HepG2 (cell line): ENCODE results near the gene PPP1R3C. TPM values are rescaled to one million over a fixed set of nuclear protein-coding genes. Genes with fewer than 3 reads are reported as not detected.
A peak's percentile ranks its signal among the peaks of the same experiment; 100 is the strongest.

ENCODE experiments used
- BORCS8-MEF2B ChIP-seq: sonication (generic); formaldehyde crosslinking; IDR thresholded peaks from 2 replicates; pipeline ENCODE4 v1.8.0; 2022; ENCODE audit warnings: mild to moderate bottlenecking, missing genetic modification reagents
- CBX1 ChIP-seq: IDR thresholded peaks from one replicate; pipeline ENCODE4 v1.6.1; 2016; ENCODE audit warnings: antibody characterized with exemption, low read depth
- CENPX ChIP-seq: sonication (generic); formaldehyde crosslinking; IDR thresholded peaks from 2 replicates; pipeline ENCODE4 v1.9.0; 2021; ENCODE audit warnings: mild to moderate bottlenecking, missing genetic modification reagents, moderate library complexity
- CREM ChIP-seq, 2 experiments: sonication (generic) in 1 of 2; formaldehyde crosslinking in 1 of 2; IDR thresholded peaks; 2 replicates each; pipeline versions ENCODE4 v1.4.0 to v1.6.1; 2016 to 2020; ENCODE audit warnings: antibody characterized with exemption in 1 of 2, mild to moderate bottlenecking in 1 of 2, missing genetic modification reagents in 1 of 2
- DRAP1 ChIP-seq: IDR thresholded peaks from 2 replicates; pipeline ENCODE4 v1.6.1; 2016; ENCODE audit warnings: missing genetic modification reagents, missing compliant biosample characterization
- GABPB1 ChIP-seq: IDR thresholded peaks from 2 replicates; pipeline ENCODE4 v1.6.1; 2016; ENCODE audit warnings: mild to moderate bottlenecking, missing genetic modification reagents, moderate library complexity, missing compliant biosample characterization
- GTF2F1 ChIP-seq: fragments of 150-350 bp; IDR thresholded peaks from 2 replicates; pipeline ENCODE4 v1.6.1; 2014; ENCODE audit warnings: low read length
- NCOA5 ChIP-seq: sonication (generic); formaldehyde crosslinking; IDR thresholded peaks from 2 replicates; pipeline ENCODE4 v1.4.0; 2020; ENCODE audit warnings: missing genetic modification reagents
- NFATC3 ChIP-seq: sonication (generic); formaldehyde crosslinking; IDR thresholded peaks from 2 replicates; pipeline ENCODE4 v1.5.1; 2020; ENCODE audit warnings: mild to moderate bottlenecking, missing genetic modification reagents
- NFIB ChIP-seq: sonication (generic); formaldehyde crosslinking; IDR thresholded peaks from 2 replicates; pipeline ENCODE4 v1.9.0; 2021; ENCODE audit warnings: missing genetic modification reagents, mild to moderate bottlenecking, borderline replicate concordance
- PCBP1 ChIP-seq: fragments of 200-400 bp; formaldehyde crosslinking; IDR thresholded peaks from 2 replicates; pipeline ENCODE4 v1.6.1; 2017; ENCODE audit warnings: mild to moderate bottlenecking, low read depth, low read length, borderline replicate concordance
- RAD21 ChIP-seq: fragments of 450-650 bp; formaldehyde crosslinking; IDR thresholded peaks from 2 replicates; pipeline ENCODE4 v1.5.0; 2020; ENCODE audit warnings: mild to moderate bottlenecking
- SALL2 ChIP-seq: sonication (generic); formaldehyde crosslinking; IDR thresholded peaks from 2 replicates; pipeline ENCODE4 v1.8.1; 2023; ENCODE audit warnings: mild to moderate bottlenecking, missing genetic modification reagents, inconsistent platforms
- SKI ChIP-seq: fragments of 450-650 bp; IDR thresholded peaks from one replicate; pipeline ENCODE4 v1.6.1; 2018; ENCODE audit warnings: mild to moderate bottlenecking; ENCODE audit not compliant: partially characterized antibody
- SMAD1 ChIP-seq: sonication (generic); formaldehyde crosslinking; IDR thresholded peaks from 2 replicates; pipeline ENCODE4 v1.4.0; 2020; ENCODE audit warnings: missing genetic modification reagents, low read depth, mild to moderate bottlenecking, borderline replicate concordance
- SMAD9 ChIP-seq: sonication (generic); formaldehyde crosslinking; IDR thresholded peaks from 2 replicates; pipeline ENCODE4 v1.5.1; 2020; ENCODE audit warnings: mild to moderate bottlenecking, missing genetic modification reagents
- STAG1 ChIP-seq: sonication (generic); formaldehyde crosslinking; IDR thresholded peaks from 2 replicates; pipeline ENCODE4 v1.4.0; 2020; ENCODE audit warnings: missing genetic modification reagents
- ZBTB7B ChIP-seq: sonication (generic); formaldehyde crosslinking; IDR thresholded peaks from 2 replicates; pipeline ENCODE4 v1.4.0; 2020; ENCODE audit warnings: missing genetic modification reagents
- ZHX1 ChIP-seq: sonication (generic); formaldehyde crosslinking; IDR thresholded peaks from 2 replicates; pipeline ENCODE4 v1.8.1; 2022; ENCODE audit warnings: low read depth, mild to moderate bottlenecking, missing genetic modification reagents
- ZNF274 ChIP-seq: sonication (generic); formaldehyde crosslinking; IDR thresholded peaks from 2 replicates; pipeline ENCODE4 v1.5.1; 2020; ENCODE audit warnings: mild to moderate bottlenecking, missing genetic modification reagents
- ZNF292 ChIP-seq: sonication (generic); formaldehyde crosslinking; IDR thresholded peaks from 2 replicates; pipeline ENCODE4 v1.8.1; 2022; ENCODE audit warnings: mild to moderate bottlenecking, low read depth, missing genetic modification reagents, borderline replicate concordance
- ZNF563 ChIP-seq: sonication (generic); formaldehyde crosslinking; IDR thresholded peaks from 2 replicates; pipeline ENCODE4 v1.8.0; 2022; ENCODE audit warnings: mild to moderate bottlenecking, moderate library complexity, missing genetic modification reagents
- ZNF615 ChIP-seq: sonication (generic); formaldehyde crosslinking; IDR thresholded peaks from 2 replicates; pipeline ENCODE4 v1.5.0; 2020; ENCODE audit warnings: mild to moderate bottlenecking, missing genetic modification reagents, borderline replicate concordance
- ZNF776 ChIP-seq: sonication (generic); formaldehyde crosslinking; IDR thresholded peaks from 2 replicates; pipeline ENCODE4 v1.4.0; 2020; ENCODE audit warnings: mild to moderate bottlenecking, missing genetic modification reagents
- ZSCAN29 ChIP-seq: sonication (generic); formaldehyde crosslinking; conservative IDR thresholded peaks from 2 replicates; pipeline ENCODE4 v1.4.0; 2020; ENCODE audit warnings: mild to moderate bottlenecking, missing genetic modification reagents
- polyA plus RNA-seq, 8 experiments: library from polyadenylated mRNA; depleted of rRNA in 3 of 8; stranded (reverse) in 7 of 8; unstranded in 1 of 8; fragments of >200 nt; fragmentation: Illumina TruSeq in 4 of 8; extraction: Trizol in 4 of 8; gene quantifications; 2 replicates each; pipeline versions ENCODE4 v1.2.1 to v1.2.3, GENCODE V29; 2011 to 2016; ENCODE audit warnings: low read depth in 4 of 8, missing spikeins in 1 of 8, mixed read lengths in 1 of 8; ENCODE audit not compliant: insufficient read depth in 1 of 8
- total RNA-seq, 5 experiments: library from RNA; depleted of rRNA; stranded (reverse); fragments of >200 nt; fragmentation: Illumina TruSeq; extraction: Trizol; gene quantifications; 2 replicates each; pipeline ENCODE4 v1.2.3, GENCODE V29; 2016; ENCODE audit warnings: low read depth in 1 of 5
- TF ChIP-seq, protein P1 (sequence below): fragments of 450-650 bp; IDR thresholded peaks from 2 replicates; pipeline ENCODE4 v1.6.1; 2016

The PPP1R3C gene
- total and polyA plus RNA-seq, 2 of the 13 experiments (the other 11 are each of a cell fraction or from before 2014, with no cell fraction given), result 13.3 to 14.8 TPM

DNA sequence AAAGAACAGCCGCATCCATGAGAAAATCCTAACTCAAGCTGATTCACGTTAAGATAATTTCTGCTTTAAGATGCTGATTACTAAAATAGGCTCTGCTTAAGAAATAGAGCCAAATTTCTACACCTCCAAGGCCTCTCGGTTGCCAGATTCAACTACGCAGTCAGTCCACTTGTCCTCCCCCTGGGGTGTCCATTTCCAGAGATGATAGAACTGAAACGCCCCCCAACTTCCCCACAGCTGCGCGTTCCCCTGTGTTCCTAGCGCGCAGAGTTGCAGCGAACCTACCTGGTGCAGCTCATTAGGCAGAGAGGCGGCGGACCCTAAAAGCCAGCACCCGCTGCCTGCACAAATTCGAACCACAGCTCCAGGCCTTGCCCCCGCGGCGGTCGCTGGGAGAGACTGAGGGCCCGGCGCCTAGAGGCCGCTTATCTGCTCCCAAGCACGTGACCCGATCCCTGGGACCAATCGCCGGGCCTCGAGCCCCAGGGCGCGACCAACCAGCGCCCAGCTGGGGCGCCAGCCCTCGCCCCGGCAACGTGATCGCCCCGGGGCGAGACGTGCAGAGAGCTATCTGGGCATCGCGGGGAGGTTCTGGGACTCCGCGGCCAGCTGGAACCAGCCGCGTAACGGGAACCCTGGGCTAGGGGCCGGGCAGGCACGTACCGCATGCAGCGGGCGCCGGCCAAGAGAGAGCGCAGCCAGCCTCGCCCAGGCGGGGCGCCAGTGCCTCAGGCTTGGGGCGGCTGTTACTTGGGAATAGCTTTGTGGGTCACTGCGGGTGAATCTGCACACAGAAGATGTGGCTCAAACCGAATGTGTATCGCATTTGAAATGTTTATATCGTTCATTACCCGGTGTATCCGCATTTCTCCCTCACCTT, at the start of gene PPP1R3C (continued):
- TF ChIP-seq SMAD9 (peak; percentile 97; the same call in 1 of the 2 replicates), SKI (peak; percentile 78), ZNF563 (CRISPR knock-in tag) (peak; percentile 98), ZNF274 (CRISPR knock-in tag) (peak; percentile 98), ZBTB7B (CRISPR knock-in tag) (peak; percentile 70; the same call in 1 of the 2 replicates), STAG1 (CRISPR knock-in tag) (0 out of 2 replicates have a peak, but pooled peaks have one; percentile 38), ZNF776 (CRISPR knock-in tag) (0 out of 2 replicates have a peak, but pooled peaks have one; percentile 63), CREM (IDR thresholded peaks at IDR 0.05) (peak; percentile 53), CREM (CRISPR knock-in tag; IDR thresholded peaks at IDR 0.05) (no peak), PCBP1 (0 out of 2 replicates have a peak, but pooled peaks have one; percentile 33), SALL2 (CRISPR knock-in tag) (peak; percentile 78), NFATC3 (CRISPR knock-in tag) (peak; percentile 90), NFIB (CRISPR knock-in tag) (no peak), DRAP1 (CRISPR knock-in tag) (peak; percentile 98), NCOA5 (CRISPR knock-in tag) (no peak), GTF2F1 (no peak), CBX1 (peak; percentile 97), ZNF292 (CRISPR knock-in tag) (peak; percentile 87), BORCS8-MEF2B (CRISPR knock-in tag) (peak; percentile 97; the same call in 1 of the 2 replicates), GABPB1 (CRISPR knock-in tag) (peak; percentile 86), RAD21 (CRISPR knock-in tag) (peak; percentile 55; the same call in 1 of the 2 replicates), ZSCAN29 (CRISPR knock-in tag) (peak; percentile 92), ZNF615 (CRISPR knock-in tag) (no peak), ZHX1 (CRISPR knock-in tag) (peak; percentile 95), SMAD1 (CRISPR knock-in tag) (peak; percentile 91), CENPX (no peak)
- TF ChIP-seq, protein P1, sequence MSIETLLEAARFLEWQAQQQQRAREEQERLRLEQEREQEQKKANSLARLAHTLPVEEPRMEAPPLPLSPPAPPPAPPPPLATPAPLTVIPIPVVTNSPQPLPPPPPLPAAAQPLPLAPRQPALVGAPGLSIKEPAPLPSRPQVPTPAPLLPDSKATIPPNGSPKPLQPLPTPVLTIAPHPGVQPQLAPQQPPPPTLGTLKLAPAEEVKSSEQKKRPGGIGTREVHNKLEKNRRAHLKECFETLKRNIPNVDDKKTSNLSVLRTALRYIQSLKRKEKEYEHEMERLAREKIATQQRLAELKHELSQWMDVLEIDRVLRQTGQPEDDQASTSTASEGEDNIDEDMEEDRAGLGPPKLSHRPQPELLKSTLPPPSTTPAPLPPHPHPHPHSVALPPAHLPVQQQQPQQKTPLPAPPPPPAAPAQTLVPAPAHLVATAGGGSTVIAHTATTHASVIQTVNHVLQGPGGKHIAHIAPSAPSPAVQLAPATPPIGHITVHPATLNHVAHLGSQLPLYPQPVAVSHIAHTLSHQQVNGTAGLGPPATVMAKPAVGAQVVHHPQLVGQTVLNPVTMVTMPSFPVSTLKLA, result peak; percentile 62
